NCI-H1092 treated with DMSO at 0.1 percent for 48 hours (cell line): Measurements from ENCODE around the gene COMMD2.
A peak's percentile ranks its signal among the peaks of the same experiment; 100 is the strongest.

ENCODE experiments used
- DNase-seq: peaks from one replicate; lab custom pipeline; 2025; lab: John Stamatoyannopoulos, UW

The COMMD2 gene

GRCh38 chr3:149752051-149752787, at the start of gene COMMD2:
COMMD2 (minus strand) TSS chr3:149752489; CDS start chr3:149752444, 45 bp downstream.
- DNase-seq: peak; percentile 80

GRCh38 chr3:149801639-149802038, 49.4 kb upstream of the COMMD2 start:
- DNase-seq: no peak

- DNase-seq: no peak
Measured at GRCh38 chr3:149801195-149801594, 48.9 kb upstream of the COMMD2 start.

- no peak for DNase-seq
Measured at GRCh38 chr3:149800693-149801092, 48.4 kb upstream of the COMMD2 start.

GRCh38 chr3:149796026-149796425, 43.7 kb upstream of the COMMD2 start:
- DNase-seq: no peak

- DNase-seq: no peak
Measured at GRCh38 chr3:149792452-149793270, 40.4 kb upstream of the COMMD2 start, which contains the start of gene ANKUB1. ANKUB1 (minus strand) TSS chr3:149792554; CDS start chr3:149792366, 188 bp downstream.

GRCh38 chr3:149790698-149791097, 38.4 kb upstream of the COMMD2 start:
- DNase-seq: no peak

- DNase-seq: no peak
Measured at GRCh38 chr3:149790268-149790667, 38.0 kb upstream of the COMMD2 start.

GRCh38 chr3:149784064-149784704, 31.9 kb upstream of the COMMD2 start:
- DNase-seq: no peak

GRCh38 chr3:149783576-149783975, 31.3 kb upstream of the COMMD2 start:
- DNase-seq: no peak

- DNase-seq: no peak
Measured at GRCh38 chr3:149781741-149782140, 29.5 kb upstream of the COMMD2 start.

- no peak for DNase-seq
Measured at GRCh38 chr3:149781211-149781610, 28.9 kb upstream of the COMMD2 start.

- DNase-seq: no peak
Measured at GRCh38 chr3:149777414-149778214, 25.3 kb upstream of the COMMD2 start.

GRCh38 chr3:149776170-149776569, 23.9 kb upstream of the COMMD2 start:
- DNase-seq: no peak

GRCh38 chr3:149772861-149773260, 20.6 kb upstream of the COMMD2 start:
- no peak for DNase-seq

GRCh38 chr3:149771652-149772271, 19.5 kb upstream of the COMMD2 start:
- peak; percentile 56 for DNase-seq

GRCh38 chr3:149770246-149770645, 18.0 kb upstream of the COMMD2 start:
- no peak for DNase-seq

- no peak for DNase-seq
Measured at GRCh38 chr3:149768704-149769103, 16.4 kb upstream of the COMMD2 start.

GRCh38 chr3:149767720-149768119, 15.4 kb upstream of the COMMD2 start:
- DNase-seq: no peak

- peak; percentile 8 for DNase-seq
Measured at GRCh38 chr3:149765762-149766334, 13.6 kb upstream of the COMMD2 start.

- no peak for DNase-seq
Measured at GRCh38 chr3:149764302-149764701, 12.0 kb upstream of the COMMD2 start.
